KMS-11 (cell line): ENCODE results near the gene ROBO3.

Experiments
- H2AFZ ChIP-seq: fragments of 200-600 bp; sonication (generic); 2 replicates; pipeline ENCODE4 v1.6.1; 2016; ENCODE audit warnings: antibody characterized with exemption, mixed run types, low read depth
- H3K27ac ChIP-seq: fragments of 200-600 bp; sonication (generic); 2 replicates; pipeline ENCODE4 v1.6.1; 2016; ENCODE audit warnings: mild to moderate bottlenecking, mixed run types
- H3K27me3 ChIP-seq: fragments of 200-600 bp; sonication (generic); 2 replicates; pipeline ENCODE4 v1.6.1; 2017; ENCODE audit warnings: mild to moderate bottlenecking, low read depth, mixed run types, moderate library complexity; ENCODE audit not compliant: insufficient read depth
- H3K36me3 ChIP-seq: fragments of 200-600 bp; sonication (generic); 2 replicates; pipeline ENCODE4 v1.6.1; 2017; ENCODE audit warnings: mild to moderate bottlenecking, mixed run types; ENCODE audit not compliant: insufficient read depth
- H3K4me1 ChIP-seq: fragments of 200-600 bp; sonication (generic); 2 replicates; pipeline ENCODE4 v1.6.1; 2016; ENCODE audit warnings: mild to moderate bottlenecking, low read depth, mixed run types; ENCODE audit not compliant: poor library complexity, severe bottlenecking
- H3K4me2 ChIP-seq: fragments of 200-600 bp; sonication (generic); 2 replicates; pipeline ENCODE4 v1.7.0; 2016; ENCODE audit warnings: mild to moderate bottlenecking, mixed run types
- H3K4me3 ChIP-seq: fragments of 200-600 bp; sonication (generic); IDR thresholded peaks from 2 replicates; pipeline ENCODE4 v1.6.1; 2017; ENCODE audit warnings: low read depth, low read length, mixed read lengths; ENCODE audit not compliant: insufficient read depth
- H3K79me2 ChIP-seq: fragments of 200-600 bp; sonication (generic); 2 replicates; pipeline ENCODE4 v1.6.1; 2016; ENCODE audit warnings: low read depth, mixed run types; ENCODE audit not compliant: insufficient read depth
- H3K9ac ChIP-seq: fragments of 200-600 bp; sonication (generic); 2 replicates; pipeline ENCODE4 v1.6.1; 2016; ENCODE audit warnings: mild to moderate bottlenecking, mixed run types
- H4K20me1 ChIP-seq: fragments of 200-600 bp; sonication (generic); 2 replicates; pipeline ENCODE4 v1.6.1; 2016; ENCODE audit warnings: mild to moderate bottlenecking, mixed run types; ENCODE audit not compliant: insufficient read depth
- CTCF ChIP-seq: fragments of 200-600 bp; sonication (generic); conservative IDR thresholded peaks from 2 replicates; pipeline ENCODE4 v1.6.1; 2017; ENCODE audit warnings: low read depth, mild to moderate bottlenecking, antibody characterized with exemption, low read length, moderate library complexity, mixed read lengths

The ROBO3 gene

GRCh38 chr11:124876818-124877630 is 11.8 kb downstream of the ROBO3 start:
- Histone ChIP-seq H3K79me2 (no peaks in the 10 kb centered on the region), H3K9ac (peak overlapping the region; percentile 80; the same call in 1 of the 2 replicates), H3K4me3 (no peak overlapping the region), H4K20me1 (no peaks in the 10 kb centered on the region), H3K27ac (no peak overlapping the region), H3K36me3 (no peaks in the 10 kb centered on the region), H2AFZ (peak overlapping the region; percentile 90), H3K4me1 (no peaks in the 10 kb centered on the region), H3K27me3 (no peaks in the 10 kb centered on the region), H3K4me2 (peak overlapping the region; percentile 48; the same call in 1 of the 2 replicates)
- no peak for TF ChIP-seq CTCF

GRCh38 chr11:124877631-124877909 is 12.3 kb downstream of the ROBO3 start:
- Histone ChIP-seq H3K4me2 (no peak overlapping the region), H3K27me3 (no peaks in the 10 kb centered on the region), H2AFZ (no peak overlapping the region), H3K4me3 (no peak overlapping the region), H3K36me3 (no peaks in the 10 kb centered on the region), H4K20me1 (no peaks in the 10 kb centered on the region), H3K4me1 (no peaks in the 10 kb centered on the region), H3K79me2 (no peaks in the 10 kb centered on the region), H3K27ac (no peak overlapping the region), H3K9ac (no peak overlapping the region)
- no peak for TF ChIP-seq CTCF

GRCh38 chr11:124877910-124878758 is 12.9 kb downstream of the ROBO3 start:
- no peak for TF ChIP-seq CTCF
- Histone ChIP-seq H4K20me1 (no peaks in the 10 kb centered on the region), H3K27ac (no peak overlapping the region), H3K4me3 (no peak overlapping the region), H3K9ac (no peak overlapping the region), H3K27me3 (no peaks in the 10 kb centered on the region), H3K36me3 (no peaks in the 10 kb centered on the region), H3K4me2 (no peak overlapping the region), H2AFZ (no peak overlapping the region), H3K79me2 (no peaks in the 10 kb centered on the region), H3K4me1 (no peaks in the 10 kb centered on the region)

- no peaks in the 10 kb centered on the region for H3K36me3 ChIP-seq
- no peak overlapping the region for H3K4me3 ChIP-seq
- no peaks in the 10 kb centered on the region for H3K27me3 ChIP-seq
- no peaks in the 10 kb centered on the region for H3K79me2 ChIP-seq
- no peaks in the 10 kb centered on the region for H4K20me1 ChIP-seq
- H2AFZ ChIP-seq: no peak overlapping the region
- no peak overlapping the region for H3K4me2 ChIP-seq
- no peak overlapping the region for H3K9ac ChIP-seq
- H3K27ac ChIP-seq: no peak overlapping the region
- H3K4me1 ChIP-seq: no peaks in the 10 kb centered on the region
- no peak for TF ChIP-seq CTCF
These were observed 13.7 kb downstream of the ROBO3 start for GRCh38 chr11:124878759-124879492.
